Mucosa of stomach (tissue), 1 donor: ENCODE results near the gene NUP93.

Experiments used
- H3K27me3 ChIP-seq: one replicate; pipeline ENCODE4 v1.7.0; 2013; ENCODE audit warnings: mild to moderate bottlenecking, low read length; ENCODE audit not compliant: control insufficient read depth, insufficient read depth
- H3K36me3 ChIP-seq: one replicate; pipeline ENCODE4 v1.7.0; 2013; ENCODE audit warnings: low read length; ENCODE audit not compliant: control insufficient read depth, insufficient read depth
- H3K4me1 ChIP-seq: one replicate; pipeline ENCODE4 v1.7.0; 2013; ENCODE audit warnings: mild to moderate bottlenecking, low read length; ENCODE audit not compliant: control insufficient read depth, insufficient read depth
- H3K4me3 ChIP-seq: one replicate; pipeline ENCODE4 v1.7.0; 2013; ENCODE audit warnings: low read length
- H3K9ac ChIP-seq: one replicate; pipeline ENCODE4 v1.7.0; 2013; ENCODE audit warnings: mild to moderate bottlenecking, low read length, moderate library complexity
- H3K9me3 ChIP-seq: one replicate; pipeline ENCODE4 v1.7.0; 2013; ENCODE audit warnings: mild to moderate bottlenecking, low read length, moderate library complexity; ENCODE audit not compliant: control insufficient read depth
- donor health status: Pancreatic carcinoma.

Gene NUP93

GRCh38 chr16:56749672-56750491 is 20.0 kb downstream of the NUP93 start:
- Histone ChIP-seq H3K4me1 (peaks cover 16% of the 10 kb centered on the region), H3K9me3 (no peaks in the 10 kb centered on the region), H3K27me3 (no peaks in the 10 kb centered on the region), H3K4me3 (no peak overlapping the region), H3K36me3 (no peaks in the 10 kb centered on the region), H3K9ac (no peak overlapping the region)

- Histone ChIP-seq H3K36me3 (no peaks in the 10 kb centered on the region), H3K27me3 (no peaks in the 10 kb centered on the region), H3K9ac (no peak overlapping the region), H3K4me3 (no peak overlapping the region), H3K4me1 (peaks cover 14% of the 10 kb centered on the region), H3K9me3 (no peaks in the 10 kb centered on the region)
Measured at GRCh38 chr16:56753410-56753809, 23.5 kb downstream of the NUP93 start.

GRCh38 chr16:56755038-56755437 is 25.1 kb downstream of the NUP93 start:
- H3K27me3 ChIP-seq = no peaks in the 10 kb centered on the region
- no peaks in the 10 kb centered on the region for H3K9me3 ChIP-seq
- no peak overlapping the region for H3K9ac ChIP-seq
- peaks cover 24% of the 10 kb centered on the region for H3K4me1 ChIP-seq
- no peaks in the 10 kb centered on the region for H3K36me3 ChIP-seq
- H3K4me3 ChIP-seq = no peak overlapping the region

- Histone ChIP-seq H3K9me3 (no peaks in the 10 kb centered on the region), H3K9ac (no peak overlapping the region), H3K4me3 (no peak overlapping the region), H3K4me1 (peaks cover 26% of the 10 kb centered on the region), H3K36me3 (no peaks in the 10 kb centered on the region), H3K27me3 (no peaks in the 10 kb centered on the region)
Measured at GRCh38 chr16:56758432-56758831, 28.5 kb downstream of the NUP93 start.

GRCh38 chr16:56758930-56759329 is 29.0 kb downstream of the NUP93 start:
- H3K27me3 ChIP-seq = no peaks in the 10 kb centered on the region
- H3K36me3 ChIP-seq = no peaks in the 10 kb centered on the region
- H3K4me1 ChIP-seq = peaks cover 31% of the 10 kb centered on the region
- no peaks in the 10 kb centered on the region for H3K9me3 ChIP-seq
- H3K4me3 ChIP-seq = no peak overlapping the region
- H3K9ac ChIP-seq = no peak overlapping the region

DNA sequence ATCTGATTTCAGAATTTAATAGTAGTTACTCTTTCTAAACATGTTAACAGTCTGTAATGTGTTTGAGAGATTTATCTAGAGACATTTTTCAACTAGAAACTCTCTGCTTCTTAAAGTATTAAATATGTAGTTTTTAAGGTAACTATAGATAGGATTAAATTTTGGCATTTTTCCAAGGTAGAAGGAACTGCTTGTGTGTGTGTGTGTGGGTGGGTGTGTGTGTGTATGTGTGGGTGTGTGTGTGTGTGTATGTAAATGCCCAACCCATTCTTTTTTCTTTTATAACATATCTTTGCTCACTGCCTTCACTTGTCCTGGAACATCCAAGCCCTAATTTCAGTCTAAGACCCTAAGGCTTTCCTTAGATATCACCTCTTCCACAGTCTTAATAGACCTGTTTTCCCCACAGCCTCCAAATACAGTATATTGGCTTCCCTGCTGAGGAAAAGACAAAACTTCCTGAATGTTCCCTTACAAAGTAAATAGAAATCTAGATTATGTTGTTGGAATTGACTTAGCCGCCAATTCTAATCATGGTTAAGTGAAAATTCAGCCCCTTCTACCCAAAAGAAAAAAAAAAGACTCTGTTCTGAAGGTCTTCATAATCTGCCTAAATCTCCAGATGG is 33.5 kb downstream of the NUP93 start:
- H3K4me1 ChIP-seq = peaks cover 36% of the 10 kb centered on the region
- no peak overlapping the region for H3K9ac ChIP-seq
- H3K9me3 ChIP-seq = no peaks in the 10 kb centered on the region
- no peaks in the 10 kb centered on the region for H3K36me3 ChIP-seq
- H3K4me3 ChIP-seq = no peak overlapping the region
- no peaks in the 10 kb centered on the region for H3K27me3 ChIP-seq

DNA sequence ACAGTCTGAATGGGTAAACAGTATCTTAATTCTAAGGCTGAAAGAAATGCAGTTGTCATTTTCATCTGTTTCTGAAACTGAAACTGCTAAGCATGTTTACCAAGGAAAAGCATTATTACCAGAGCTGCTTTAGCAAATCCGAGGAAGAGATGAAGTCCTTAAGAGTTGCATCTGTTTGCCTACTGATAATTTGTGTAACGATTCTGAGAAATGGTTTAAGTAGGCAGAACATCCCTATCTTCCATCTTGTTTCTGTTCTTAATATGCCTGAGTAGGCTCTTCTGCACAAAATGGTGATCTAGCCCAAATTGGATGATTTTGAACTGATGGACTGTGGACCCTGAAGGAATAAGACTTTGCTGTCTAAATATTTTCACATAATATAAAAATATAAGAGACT is 34.9 kb downstream of the NUP93 start:
- H3K9ac ChIP-seq = peak overlapping the region; percentile 8
- H3K9me3 ChIP-seq = no peaks in the 10 kb centered on the region
- H3K36me3 ChIP-seq = no peaks in the 10 kb centered on the region
- no peaks in the 10 kb centered on the region for H3K27me3 ChIP-seq
- no peak overlapping the region for H3K4me3 ChIP-seq
- H3K4me1 ChIP-seq = peaks cover 32% of the 10 kb centered on the region

GRCh38 chr16:56765949-56766348 is 36.0 kb downstream of the NUP93 start:
- Histone ChIP-seq H3K27me3 (no peaks in the 10 kb centered on the region), H3K9ac (no peak overlapping the region)

DNA sequence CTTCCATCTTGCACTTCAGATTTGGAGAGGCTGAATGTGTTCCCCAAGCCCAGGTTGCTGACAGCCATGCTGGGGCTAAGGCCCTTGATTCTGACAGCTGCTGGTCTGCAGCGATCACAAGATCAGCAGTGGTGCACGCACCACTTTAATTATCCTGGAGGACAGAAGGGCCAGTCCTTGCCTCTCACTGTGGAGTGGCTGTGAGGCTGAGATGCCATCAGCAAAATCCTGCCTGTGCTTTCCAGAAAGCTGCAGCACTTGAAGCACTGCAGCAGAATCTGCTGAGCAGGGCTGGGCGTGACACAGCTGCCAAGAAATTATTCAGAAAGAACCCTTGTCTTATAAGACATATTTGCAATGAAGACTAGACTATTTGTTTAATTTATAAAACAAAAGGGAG is 37.1 kb downstream of the NUP93 start:
- peaks cover 32% of the 10 kb centered on the region for H3K4me1 ChIP-seq
- no peaks in the 10 kb centered on the region for H3K9me3 ChIP-seq
- H3K4me3 ChIP-seq = no peak overlapping the region
- no peak overlapping the region for H3K9ac ChIP-seq
- H3K27me3 ChIP-seq = no peaks in the 10 kb centered on the region
- no peaks in the 10 kb centered on the region for H3K36me3 ChIP-seq

More at GRCh38 chr16:56765949-56766348, 36.0 kb downstream of the NUP93 start:
- no peaks in the 10 kb centered on the region for H3K36me3 ChIP-seq
- H3K4me3 ChIP-seq = no peak overlapping the region
- H3K4me1 ChIP-seq = peaks cover 32% of the 10 kb centered on the region
- H3K9me3 ChIP-seq = no peaks in the 10 kb centered on the region

GRCh38 chr16:56769677-56770076 is 39.7 kb downstream of the NUP93 start:
- no peak overlapping the region for H3K4me3 ChIP-seq
- no peaks in the 10 kb centered on the region for H3K27me3 ChIP-seq

DNA sequence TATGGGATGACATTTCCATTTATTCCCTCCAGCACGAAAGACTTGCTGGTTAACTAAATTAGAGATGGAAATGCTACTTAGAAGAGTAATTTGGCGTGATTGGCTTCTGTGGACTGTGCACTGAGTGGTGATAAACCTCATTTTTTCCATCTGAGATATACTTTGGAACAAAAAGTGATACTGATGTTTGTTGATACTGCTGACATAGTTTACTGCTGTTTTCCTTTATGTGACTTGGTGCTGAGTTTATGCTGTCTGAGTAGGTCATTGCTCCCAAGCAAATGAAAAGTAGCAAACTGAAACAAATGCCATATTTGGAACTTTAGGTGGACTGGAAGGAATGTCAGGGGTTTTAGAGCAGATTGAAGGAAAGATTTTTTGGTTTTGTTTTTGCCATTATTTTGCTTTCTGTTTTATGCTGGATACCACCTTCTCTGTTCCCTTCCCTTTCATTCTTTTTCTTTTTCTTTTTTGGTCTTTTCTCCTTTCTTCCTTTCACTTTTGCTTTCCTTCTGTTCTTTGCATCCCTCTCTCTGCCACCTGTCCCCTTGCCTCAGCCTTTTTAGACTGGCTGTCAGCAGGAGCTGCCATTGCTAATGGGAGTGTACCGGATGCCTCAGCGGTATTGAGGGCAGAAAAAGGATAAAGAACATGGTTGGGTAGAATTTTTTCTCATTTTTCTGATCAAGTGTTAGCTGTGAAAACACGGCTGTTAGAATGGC is 41.8 kb downstream of the NUP93 start:
- H3K4me1 ChIP-seq = peaks cover 19% of the 10 kb centered on the region
- no peaks in the 10 kb centered on the region for H3K27me3 ChIP-seq
- no peaks in the 10 kb centered on the region for H3K36me3 ChIP-seq
- H3K9ac ChIP-seq = no peak overlapping the region
- H3K4me3 ChIP-seq = no peak overlapping the region
- no peaks in the 10 kb centered on the region for H3K9me3 ChIP-seq

More at GRCh38 chr16:56769677-56770076, 39.7 kb downstream of the NUP93 start:
- Histone ChIP-seq H3K4me1 (peaks cover 21% of the 10 kb centered on the region), H3K9ac (no peak overlapping the region), H3K9me3 (no peaks in the 10 kb centered on the region), H3K36me3 (no peaks in the 10 kb centered on the region)

DNA sequence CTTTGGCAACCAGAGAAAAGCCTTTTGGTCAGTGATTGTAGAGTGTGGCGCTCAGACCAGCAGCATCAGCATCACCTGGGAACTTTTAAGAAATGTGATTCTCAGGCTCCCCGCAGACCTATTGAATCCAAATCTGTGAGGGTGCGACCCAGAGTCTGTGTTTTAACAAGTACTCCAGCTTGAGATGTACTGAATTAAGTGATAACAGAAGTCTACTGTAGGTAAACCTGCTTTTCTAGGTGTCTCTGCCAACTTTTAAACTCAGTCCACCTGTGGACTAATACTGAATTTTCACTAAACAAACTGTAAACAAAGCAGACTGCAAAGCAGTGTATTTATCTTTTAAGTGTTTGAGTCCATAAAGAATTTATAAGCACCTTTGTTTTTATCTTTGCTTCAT is 43.6 kb downstream of the NUP93 start:
- Histone ChIP-seq H3K36me3 (no peaks in the 10 kb centered on the region), H3K9ac (no peak overlapping the region), H3K4me1 (peaks cover 20% of the 10 kb centered on the region), H3K4me3 (no peak overlapping the region), H3K27me3 (no peaks in the 10 kb centered on the region), H3K9me3 (no peaks in the 10 kb centered on the region)
